Measurements from ENCODE around the gene HTR2B.

GRCh38 chr2:231139796-231140195, 15.0 kb upstream of the HTR2B start:
- TF ChIP-seq TAF1 (IDR thresholded peaks at IDR 0.05; ENCODE audit: low read depth, low read length) (no peak), POLR2A (IDR thresholded peaks at IDR 0.05; ENCODE audit: low read depth, low read length) (no peak)

All from GM12891 (cell line).